Measurements from ENCODE around the gene GADD45G. TPM values are rescaled to one million over a fixed set of nuclear protein-coding genes. Genes with fewer than 3 reads are reported as not detected.

The GADD45G gene
- total RNA-seq = 10.7 TPM
- 10 to 100 TPM in 7 of 8 donors, 1 to 10 TPM in 1; 9.8 to 19.2 (median 12.6) TPM for polyA plus RNA-seq (ENCODE audit: insufficient read depth in 1 of 8, insufficient read length in 8 of 8, low replicate concordance in 1 of 8)
- long read RNA-seq, donor 1, transcript GADD45G-201 (4 exons, 1,065 nt) = major isoform, 7 of 7 reads
- long read RNA-seq, donor 1, partial matches to known transcripts = 0 of 7 reads
- long read RNA-seq, donor 1, other reads (novel, unspliced or antisense) = 0 of 7 reads
- long read RNA-seq, donor 2, partial matches to known transcripts = 0 of 2 reads
- long read RNA-seq, donor 2, other reads (novel, unspliced or antisense) = 0 of 2 reads
- long read RNA-seq, donor 3, transcript GADD45G-201 (4 exons, 1,065 nt) = major isoform, 6 of 6 reads
- long read RNA-seq, donor 3, partial matches to known transcripts = 0 of 6 reads
- long read RNA-seq, donor 3, other reads (novel, unspliced or antisense) = 0 of 6 reads
- long read RNA-seq, donor 4, partial matches to known transcripts = 0 of 3 reads
- long read RNA-seq, donor 4, other reads (novel, unspliced or antisense) = 0 of 3 reads
- long read RNA-seq, donor 5, transcript GADD45G-201 (4 exons, 1,065 nt) = major isoform, 20 of 20 reads
- long read RNA-seq, donor 5, partial matches to known transcripts = 0 of 20 reads
- long read RNA-seq, donor 5, other reads (novel, unspliced or antisense) = 0 of 20 reads
- long read RNA-seq, donor 6, transcript GADD45G-201 (4 exons, 1,065 nt) = major isoform, 12 of 13 reads
- long read RNA-seq, donor 6, partial matches to known transcripts = 0 of 13 reads
- long read RNA-seq, donor 6, other reads (novel, unspliced or antisense) = 0 of 13 reads
- long read RNA-seq, donor 7, partial matches to known transcripts = 0 of 4 reads
- long read RNA-seq, donor 7, other reads (novel, unspliced or antisense) = 0 of 4 reads
- long read RNA-seq, donor 8, transcript GADD45G-201 (4 exons, 1,065 nt) = major isoform, 8 of 8 reads
- long read RNA-seq, donor 8, partial matches to known transcripts = 0 of 8 reads
- long read RNA-seq, donor 8, other reads (novel, unspliced or antisense) = 0 of 8 reads
- long read RNA-seq, donor 9, partial matches to known transcripts = 0 of 4 reads
- long read RNA-seq, donor 9, other reads (novel, unspliced or antisense) = 0 of 4 reads
- long read RNA-seq, donor 10, partial matches to known transcripts = 0 of 8 reads
- long read RNA-seq, donor 10, other reads (novel, unspliced or antisense) = 5 of 8 reads
- long read RNA-seq, donor 11, transcript GADD45G-201 (4 exons, 1,065 nt) = major isoform, 8 of 8 reads
- long read RNA-seq, donor 11, partial matches to known transcripts = 0 of 8 reads
- long read RNA-seq, donor 11, other reads (novel, unspliced or antisense) = 0 of 8 reads

DNA sequence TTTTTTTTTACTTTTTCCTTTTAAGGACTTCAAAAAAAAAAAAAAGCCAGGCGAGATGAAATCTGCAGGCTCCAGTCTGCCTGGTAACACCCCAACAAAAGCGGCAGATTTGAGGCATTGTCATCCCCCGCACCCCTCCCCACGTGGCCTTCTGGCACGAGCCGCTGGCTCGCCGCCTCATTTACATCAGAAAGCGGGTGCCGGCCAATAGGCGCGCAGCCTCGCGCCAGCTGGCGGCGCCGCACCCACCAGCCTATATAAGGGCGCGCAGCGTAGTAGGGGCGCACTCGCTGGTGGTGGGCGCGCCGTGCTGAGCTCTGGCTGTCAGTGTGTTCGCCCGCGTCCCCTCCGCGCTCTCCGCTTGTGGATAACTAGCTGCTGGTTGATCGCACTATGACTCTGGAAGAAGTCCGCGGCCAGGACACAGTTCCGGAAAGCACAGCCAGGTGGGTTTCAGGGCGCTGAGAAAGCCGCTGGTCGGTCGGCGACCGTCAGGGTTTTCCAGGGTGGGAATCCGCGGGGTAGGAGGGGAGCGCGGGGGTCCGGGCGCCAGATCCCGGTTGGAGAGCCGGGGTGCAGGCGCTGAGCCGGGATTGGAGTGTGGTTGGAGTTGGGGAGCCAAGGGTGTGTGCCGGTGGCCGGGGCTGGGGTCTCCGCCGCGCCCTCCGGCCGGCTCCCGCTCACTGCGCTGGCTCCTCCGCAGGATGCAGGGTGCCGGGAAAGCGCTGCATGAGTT, at the start of gene GADD45G:
Gene GADD45G, plus strand, starts transcription at position 284 of the 736 bp plus-strand sequence. Its CDS starts 110 bp downstream, at position 394.
- WGBS (ENCODE audit: insufficient coverage) = under 1% methylated on average over 63 of the region's 63 CpGs
- Histone ChIP-seq H3K36me3 (ENCODE audit: control insufficient read depth, insufficient read depth, low read length) (no peaks in the 10 kb centered on the region), H3K27ac (ENCODE audit: low read length) (peak within 1 kb of the TSS; percentile 72), H3K27me3 (ENCODE audit: control insufficient read depth, insufficient read depth, low read length) (peaks cover 26% of the 10 kb centered on the region), H3K4me3 (ENCODE audit: low read length) (peak within 1 kb of the TSS; percentile 79), H3K9me3 (replicated peaks; ENCODE audit: control insufficient read depth, low read depth, low read length) (no peaks in the 10 kb centered on the region), H3K4me1 (ENCODE audit: control insufficient read depth, insufficient read depth, low read length) (peaks cover 60% of the 10 kb centered on the region)
- DNase-seq = peak; percentile 92

DNA sequence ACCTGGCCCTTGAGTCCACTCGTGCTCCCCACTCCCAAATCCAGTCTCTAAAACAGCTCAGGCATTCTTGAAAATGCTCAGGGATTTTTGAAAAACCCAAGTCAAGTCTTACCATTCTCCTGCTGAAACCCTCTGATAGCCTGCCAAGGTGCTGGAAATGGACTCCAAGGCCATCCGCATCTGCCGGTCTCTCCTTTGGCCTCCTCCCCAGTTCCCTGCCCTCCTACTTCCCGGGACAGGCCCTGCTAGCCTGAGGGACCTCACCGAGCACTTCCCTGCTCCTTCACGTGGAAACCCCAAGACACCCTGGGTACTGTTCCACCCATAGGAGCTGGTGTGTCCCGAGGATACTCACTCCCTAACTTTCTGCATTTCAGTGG, 49.8 kb upstream of the GADD45G start:
- Histone ChIP-seq H3K27ac (ENCODE audit: low read length) (no peak overlapping the region), H3K4me1 (ENCODE audit: control insufficient read depth, insufficient read depth, low read length) (no peaks in the 10 kb centered on the region), H3K36me3 (ENCODE audit: control insufficient read depth, insufficient read depth, low read length) (no peaks in the 10 kb centered on the region), H3K9me3 (replicated peaks; ENCODE audit: control insufficient read depth, low read depth, low read length) (no peaks in the 10 kb centered on the region), H3K4me3 (ENCODE audit: low read length) (no peak overlapping the region), H3K27me3 (ENCODE audit: control insufficient read depth, insufficient read depth, low read length) (peaks cover 3% of the 10 kb centered on the region)
- DNase-seq = no peak
- 48% methylated on average over 6 of the region's 7 CpGs for WGBS (ENCODE audit: insufficient coverage)

DNA sequence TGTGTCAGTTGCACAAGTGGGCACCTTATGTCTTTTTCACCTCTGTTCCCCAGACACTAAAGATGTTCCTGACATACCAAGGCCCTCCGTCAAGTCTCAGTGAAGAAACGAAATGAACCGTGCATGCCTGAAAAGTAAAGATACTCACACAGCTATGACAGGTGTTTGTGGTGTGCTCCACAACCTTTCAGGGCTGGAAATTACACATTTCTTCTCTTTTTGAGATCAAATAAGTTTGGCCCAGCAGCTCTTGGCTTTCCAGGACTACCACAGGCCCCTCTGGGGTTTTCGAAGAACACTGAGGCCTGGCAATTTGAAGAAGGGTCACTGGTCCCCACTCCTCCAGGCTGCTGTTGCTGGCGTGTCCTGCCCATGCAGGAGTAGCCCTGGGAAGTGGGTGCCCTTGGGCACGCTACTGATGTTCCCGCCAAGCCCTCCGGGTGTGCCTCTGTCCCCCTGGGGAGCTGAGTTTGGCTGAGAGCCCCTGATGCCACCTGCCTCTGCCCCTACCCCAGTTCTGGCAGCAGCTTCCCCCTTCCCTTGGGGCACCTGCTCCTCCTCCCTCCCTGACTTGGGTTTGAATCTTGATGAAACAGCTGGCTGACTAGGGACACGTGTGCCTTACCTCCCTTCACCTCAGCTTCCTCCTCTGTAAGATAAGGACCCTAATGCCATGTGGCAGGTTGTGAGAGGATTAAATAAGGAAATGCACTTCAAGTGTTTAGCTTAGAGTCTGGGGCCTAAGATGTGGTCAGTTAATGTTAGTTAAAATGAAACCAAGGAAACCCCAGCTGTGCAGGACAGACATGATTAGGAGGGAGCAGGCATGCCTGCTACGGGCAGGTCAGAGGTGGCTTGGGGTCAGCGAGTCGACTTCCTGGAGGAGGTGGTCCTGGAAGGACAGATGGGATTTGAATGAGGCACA, 49.1 kb upstream of the GADD45G start:
- WGBS (ENCODE audit: insufficient coverage) = 76% methylated on average over 8 of the region's 12 CpGs
- Histone ChIP-seq H3K27me3 (ENCODE audit: control insufficient read depth, insufficient read depth, low read length) (peaks cover 7% of the 10 kb centered on the region), H3K4me3 (ENCODE audit: low read length) (no peak overlapping the region), H3K4me1 (ENCODE audit: control insufficient read depth, insufficient read depth, low read length) (no peaks in the 10 kb centered on the region), H3K27ac (ENCODE audit: low read length) (no peak overlapping the region), H3K9me3 (replicated peaks; ENCODE audit: control insufficient read depth, low read depth, low read length) (no peaks in the 10 kb centered on the region), H3K36me3 (ENCODE audit: control insufficient read depth, insufficient read depth, low read length) (no peaks in the 10 kb centered on the region)
- no peak for DNase-seq

DNA sequence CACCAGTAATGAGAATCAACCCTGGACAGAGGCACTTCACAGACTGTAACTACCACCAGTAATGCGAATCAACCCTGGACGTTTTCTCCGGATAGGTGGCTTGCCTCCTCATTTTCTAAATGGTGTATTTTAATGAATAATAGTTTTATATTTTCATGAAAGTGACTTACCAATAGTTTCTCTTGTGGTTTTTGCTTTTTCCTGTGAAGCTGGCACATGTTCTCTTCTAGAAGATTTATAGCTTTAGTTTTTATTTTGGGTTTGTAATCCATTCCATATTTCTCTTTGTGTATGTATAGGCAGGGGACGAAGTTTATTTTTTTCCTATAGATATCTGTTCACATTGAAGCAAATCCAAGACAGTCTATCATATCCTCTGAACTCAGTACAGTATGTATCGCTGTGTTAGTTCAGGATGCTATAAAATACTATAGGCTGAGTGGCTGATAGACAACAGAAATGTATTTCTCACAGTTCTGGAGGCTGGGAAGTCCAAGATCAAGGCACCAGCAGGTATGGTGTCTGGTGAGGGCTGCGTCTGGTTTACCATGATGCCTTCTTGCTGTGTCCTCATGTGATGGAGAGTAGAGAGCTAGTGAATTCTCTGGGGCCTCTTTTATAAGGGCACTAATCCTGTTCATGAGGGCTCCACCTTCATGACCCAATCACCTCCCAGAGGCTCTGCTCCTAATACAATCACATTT, 46.5 kb upstream of the GADD45G start:
- no peaks in the 10 kb centered on the region for H3K4me1 ChIP-seq (ENCODE audit: control insufficient read depth, insufficient read depth, low read length)
- no peak overlapping the region for H3K27ac ChIP-seq (ENCODE audit: low read length)
- no peaks in the 10 kb centered on the region for H3K9me3 ChIP-seq (replicated peaks; ENCODE audit: control insufficient read depth, low read depth, low read length)
- no peaks in the 10 kb centered on the region for H3K36me3 ChIP-seq (ENCODE audit: control insufficient read depth, insufficient read depth, low read length)
- WGBS (ENCODE audit: insufficient coverage) = no CpG with 5 or more reads among the region's 6 CpGs
- H3K4me3 ChIP-seq (ENCODE audit: low read length) = no peak overlapping the region
- DNase-seq = no peak
- peaks cover 7% of the 10 kb centered on the region for H3K27me3 ChIP-seq (ENCODE audit: control insufficient read depth, insufficient read depth, low read length)

DNA sequence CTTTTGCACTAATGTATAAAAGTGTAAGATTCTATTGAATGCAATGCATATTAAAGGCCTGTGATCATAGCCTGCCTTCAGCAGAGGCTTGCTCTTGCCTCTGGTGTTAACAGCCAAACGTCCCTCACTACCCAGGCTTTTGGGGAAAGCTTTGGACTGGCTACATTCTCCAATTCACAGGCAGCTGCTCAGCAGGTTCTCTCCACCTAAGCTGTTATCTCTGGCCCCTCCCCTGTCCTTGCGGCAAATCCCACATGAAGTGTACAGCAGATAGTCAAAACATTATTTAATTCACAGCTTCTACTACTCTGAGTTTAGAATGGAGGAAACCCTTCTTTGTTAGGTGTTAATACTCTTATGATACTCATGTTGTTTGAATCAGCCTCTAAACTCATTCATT, 45.9 kb upstream of the GADD45G start:
- 14% methylated on average over 1 of the region's 2 CpGs for WGBS (ENCODE audit: insufficient coverage)

GRCh38 chr9:89562186-89562814, 42.5 kb upstream of the GADD45G start:
- peaks cover 9% of the 10 kb centered on the region for H3K27me3 ChIP-seq (ENCODE audit: control insufficient read depth, insufficient read depth, low read length)
- no peaks in the 10 kb centered on the region for H3K9me3 ChIP-seq (replicated peaks; ENCODE audit: control insufficient read depth, low read depth, low read length)
- WGBS (ENCODE audit: insufficient coverage) = 88% methylated on average over 8 of the region's 10 CpGs
- no peaks in the 10 kb centered on the region for H3K4me1 ChIP-seq (ENCODE audit: control insufficient read depth, insufficient read depth, low read length)
- no peak for DNase-seq
- no peak overlapping the region for H3K4me3 ChIP-seq (ENCODE audit: low read length)
- no peak overlapping the region for H3K27ac ChIP-seq (ENCODE audit: low read length)
- H3K36me3 ChIP-seq (ENCODE audit: control insufficient read depth, insufficient read depth, low read length) = no peaks in the 10 kb centered on the region

More for the DNA sequence above, 45.9 kb upstream of the GADD45G start:
- H3K27me3 ChIP-seq (ENCODE audit: control insufficient read depth, insufficient read depth, low read length) = peaks cover 7% of the 10 kb centered on the region
- no peaks in the 10 kb centered on the region for H3K36me3 ChIP-seq (ENCODE audit: control insufficient read depth, insufficient read depth, low read length)
- H3K9me3 ChIP-seq (replicated peaks; ENCODE audit: control insufficient read depth, low read depth, low read length) = no peaks in the 10 kb centered on the region
- H3K27ac ChIP-seq (ENCODE audit: low read length) = no peak overlapping the region
- no peaks in the 10 kb centered on the region for H3K4me1 ChIP-seq (ENCODE audit: control insufficient read depth, insufficient read depth, low read length)
- H3K4me3 ChIP-seq (ENCODE audit: low read length) = no peak overlapping the region
- no peak for DNase-seq

GRCh38 chr9:89563571-89564345, 41.1 kb upstream of the GADD45G start:
- WGBS (ENCODE audit: insufficient coverage) = 88% methylated on average over 6 of the region's 15 CpGs
- H3K4me3 ChIP-seq (ENCODE audit: low read length) = no peak overlapping the region
- peaks cover 5% of the 10 kb centered on the region for H3K27me3 ChIP-seq (ENCODE audit: control insufficient read depth, insufficient read depth, low read length)
- no peaks in the 10 kb centered on the region for H3K9me3 ChIP-seq (replicated peaks; ENCODE audit: control insufficient read depth, low read depth, low read length)
- DNase-seq = no peak
- H3K36me3 ChIP-seq (ENCODE audit: control insufficient read depth, insufficient read depth, low read length) = no peaks in the 10 kb centered on the region
- H3K27ac ChIP-seq (ENCODE audit: low read length) = no peak overlapping the region
- H3K4me1 ChIP-seq (ENCODE audit: control insufficient read depth, insufficient read depth, low read length) = no peaks in the 10 kb centered on the region
